K562 (cell line): ENCODE measurements around the gene VILL. TPM values are rescaled to one million over a fixed set of nuclear protein-coding genes. Genes with fewer than 3 reads are reported as not detected.
A peak's percentile ranks its signal among the peaks of the same experiment; 100 is the strongest.

Source experiments
- HMG20A ChIP-seq: fragments of 450-650 bp; formaldehyde crosslinking; conservative IDR thresholded peaks from 2 replicates; pipeline ENCODE4 v1.4.0; 2020; ENCODE audit warnings: mild to moderate bottlenecking, mixed read lengths
- POLR2G ChIP-seq: fragments of 200-400 bp; formaldehyde crosslinking; IDR thresholded peaks from 2 replicates; pipeline ENCODE4 v1.6.1; 2017; ENCODE audit warnings: low read depth, mild to moderate bottlenecking, antibody characterized with exemption, low read length, moderate library complexity
- STAG1 ChIP-seq: sonication (generic); formaldehyde crosslinking; IDR thresholded peaks from 2 replicates; pipeline ENCODE4 v1.5.0; 2020; ENCODE audit warnings: missing genetic modification reagents, borderline replicate concordance
- polyA plus RNA-seq, 8 experiments: library from polyadenylated mRNA; depleted of rRNA in 4 of 8; stranded (reverse) in 5 of 8; unstranded in 3 of 8; fragments of >200 nt; fragmentation: Nextera tagmentation in 2 of 8; fragmentation: Illumina TruSeq in 1 of 8; extraction: Ambion mirVana in 2 of 8; extraction: Trizol in 1 of 8; gene quantifications; 2 replicates each; pipeline versions ENCODE4 v1.2.1 to v1.2.3, GENCODE V29; 2011 to 2014; ENCODE audit warnings: inconsistent platforms in 1 of 8, missing spikeins in 1 of 8
- total RNA-seq, 7 experiments: library from RNA; depleted of rRNA in 6 of 7; stranded (reverse); fragments of >200 nt in 6 of 7; fragmentation: Illumina TruSeq in 2 of 7; extraction: Trizol in 2 of 7; gene quantifications; 2 replicates each; pipeline versions ENCODE4 v1.2.1 to v1.2.3, GENCODE V29; 2011 to 2021; ENCODE audit warnings: low replicate concordance in 1 of 7
- TF ChIP-seq, protein P1 (sequence below): fragments of 450-650 bp; IDR thresholded peaks from 2 replicates; pipeline ENCODE4 v1.6.1; 2016; ENCODE audit warnings: mild to moderate bottlenecking
- TF ChIP-seq, protein P2 (sequence below), 2 experiments: fragments of 450-650 bp in 1 of 2; sonication (generic) in 1 of 2; formaldehyde crosslinking in 1 of 2; IDR thresholded peaks in 1 of 2; conservative IDR thresholded peaks in 1 of 2; 2 replicates each; pipeline versions ENCODE4 v1.6.1 to v1.8.1; 2016 to 2023; ENCODE audit warnings: mild to moderate bottlenecking in 2 of 2, moderate library complexity in 2 of 2, inconsistent platforms in 1 of 2, missing genetic modification reagents in 1 of 2

The VILL gene
- total and polyA plus RNA-seq, 9 of the 15 experiments (the other 6 are each of a cell fraction or from before 2014, with no cell fraction given): 0.11 to 16.0 (median 8.8) TPM

- TF ChIP-seq HMG20A (CRISPR knock-in tag) (no peak), STAG1 (CRISPR knock-in tag) (no peak), POLR2G (peak; percentile 65)
- TF ChIP-seq, protein P1, sequence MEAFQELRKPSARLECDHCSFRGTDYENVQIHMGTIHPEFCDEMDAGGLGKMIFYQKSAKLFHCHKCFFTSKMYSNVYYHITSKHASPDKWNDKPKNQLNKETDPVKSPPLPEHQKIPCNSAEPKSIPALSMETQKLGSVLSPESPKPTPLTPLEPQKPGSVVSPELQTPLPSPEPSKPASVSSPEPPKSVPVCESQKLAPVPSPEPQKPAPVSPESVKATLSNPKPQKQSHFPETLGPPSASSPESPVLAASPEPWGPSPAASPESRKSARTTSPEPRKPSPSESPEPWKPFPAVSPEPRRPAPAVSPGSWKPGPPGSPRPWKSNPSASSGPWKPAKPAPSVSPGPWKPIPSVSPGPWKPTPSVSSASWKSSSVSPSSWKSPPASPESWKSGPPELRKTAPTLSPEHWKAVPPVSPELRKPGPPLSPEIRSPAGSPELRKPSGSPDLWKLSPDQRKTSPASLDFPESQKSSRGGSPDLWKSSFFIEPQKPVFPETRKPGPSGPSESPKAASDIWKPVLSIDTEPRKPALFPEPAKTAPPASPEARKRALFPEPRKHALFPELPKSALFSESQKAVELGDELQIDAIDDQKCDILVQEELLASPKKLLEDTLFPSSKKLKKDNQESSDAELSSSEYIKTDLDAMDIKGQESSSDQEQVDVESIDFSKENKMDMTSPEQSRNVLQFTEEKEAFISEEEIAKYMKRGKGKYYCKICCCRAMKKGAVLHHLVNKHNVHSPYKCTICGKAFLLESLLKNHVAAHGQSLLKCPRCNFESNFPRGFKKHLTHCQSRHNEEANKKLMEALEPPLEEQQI: no peak
- TF ChIP-seq, protein P2, sequence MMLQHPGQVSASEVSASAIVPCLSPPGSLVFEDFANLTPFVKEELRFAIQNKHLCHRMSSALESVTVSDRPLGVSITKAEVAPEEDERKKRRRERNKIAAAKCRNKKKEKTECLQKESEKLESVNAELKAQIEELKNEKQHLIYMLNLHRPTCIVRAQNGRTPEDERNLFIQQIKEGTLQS (IDR thresholded peaks at IDR 0.05): no peak
- TF ChIP-seq, protein P2 (CRISPR knock-in tag; conservative IDR thresholded peaks at IDR 0.05): no peak
Measured at GRCh38 chr3:38009807-38010591, 19.4 kb downstream of the VILL start (continued).
